ENCODE measurements around the gene ARMC7. TPM values are rescaled to one million over a fixed set of nuclear protein-coding genes. Genes with fewer than 3 reads are reported as not detected.

The ARMC7 gene
- total RNA-seq, 1 donor from 2014 or later = 10.1 TPM

DNA sequence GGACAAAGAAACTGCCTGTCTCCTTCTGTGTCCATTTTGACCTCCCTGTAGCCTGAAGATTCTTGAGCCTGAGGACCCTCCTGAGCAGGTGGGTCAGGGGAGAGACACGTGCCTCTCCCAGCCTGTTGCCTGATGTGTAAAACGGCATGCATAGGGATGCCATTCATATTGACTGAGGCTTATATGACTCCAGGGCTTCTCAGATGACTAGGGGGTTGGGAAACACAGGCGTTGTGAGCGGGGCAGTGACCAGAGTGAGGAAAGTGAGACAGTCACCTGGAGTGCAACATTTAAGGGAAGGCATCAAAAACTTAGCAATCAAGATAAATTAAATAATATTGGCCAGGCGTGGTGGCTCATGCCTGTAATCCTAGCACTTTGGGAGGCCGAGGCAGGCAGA, 27.1 kb upstream of the ARMC7 start:
- intact Hi-C loops (cut with micrococcal nuclease) = no loop called here
- Mint-ChIP-seq H3K27me3 (ENCODE audit: low read depth) (peaks cover 2% of the 10 kb centered on the region), H3K4me3 (ENCODE audit: low read depth) (no peak overlapping the region), H3K9me3 (no peaks in the 10 kb centered on the region), H3K4me1 (ENCODE audit: low read depth) (peaks cover 14% of the 10 kb centered on the region), H3K27ac (no peak overlapping the region), H3K36me3 (ENCODE audit: low read depth) (no peaks in the 10 kb centered on the region)
- DNase-seq (ENCODE audit: low spot score) = no peak

- H3K4me3 Mint-ChIP-seq (ENCODE audit: low read depth) = no peak overlapping the region
- no peaks in the 10 kb centered on the region for H3K9me3 Mint-ChIP-seq
- no peak overlapping the region for H3K27ac Mint-ChIP-seq
Measured at GRCh38 chr17:75084039-75084660, 25.6 kb upstream of the ARMC7 start.

GRCh38 chr17:75086496-75087181, 23.1 kb upstream of the ARMC7 start:
- peak overlapping the region; percentile 61 for H3K4me3 Mint-ChIP-seq (ENCODE audit: low read depth)
- no peak for DNase-seq (ENCODE audit: low spot score)
- H3K36me3 Mint-ChIP-seq (ENCODE audit: low read depth) = no peaks in the 10 kb centered on the region
- H3K9me3 Mint-ChIP-seq = no peaks in the 10 kb centered on the region
- peaks cover 2% of the 10 kb centered on the region for H3K27me3 Mint-ChIP-seq (ENCODE audit: low read depth)
- intact Hi-C loops (cut with micrococcal nuclease) = no loop called here
- H3K27ac Mint-ChIP-seq = peak overlapping the region; percentile 64
- H3K4me1 Mint-ChIP-seq (ENCODE audit: low read depth) = peaks cover 27% of the 10 kb centered on the region

More at GRCh38 chr17:75084039-75084660, 25.6 kb upstream of the ARMC7 start:
- Mint-ChIP-seq H3K4me1 (ENCODE audit: low read depth) (peaks cover 19% of the 10 kb centered on the region), H3K27me3 (ENCODE audit: low read depth) (peaks cover 2% of the 10 kb centered on the region), H3K36me3 (ENCODE audit: low read depth) (no peaks in the 10 kb centered on the region)
- no peak for DNase-seq (ENCODE audit: low spot score)
- intact Hi-C loops (cut with micrococcal nuclease) = no loop called here

- peaks cover 2% of the 10 kb centered on the region for H3K27me3 Mint-ChIP-seq (ENCODE audit: low read depth)
- no peaks in the 10 kb centered on the region for H3K9me3 Mint-ChIP-seq
- peak overlapping the region; percentile 44 for H3K27ac Mint-ChIP-seq
- DNase-seq (ENCODE audit: low spot score) = no peak
- no peaks in the 10 kb centered on the region for H3K36me3 Mint-ChIP-seq (ENCODE audit: low read depth)
- intact Hi-C loops (cut with micrococcal nuclease) = no loop called here
- H3K4me1 Mint-ChIP-seq (ENCODE audit: low read depth) = peaks cover 29% of the 10 kb centered on the region
- H3K4me3 Mint-ChIP-seq (ENCODE audit: low read depth) = peak overlapping the region; percentile 61
Measured at GRCh38 chr17:75087182-75087557, 22.6 kb upstream of the ARMC7 start.

DNA sequence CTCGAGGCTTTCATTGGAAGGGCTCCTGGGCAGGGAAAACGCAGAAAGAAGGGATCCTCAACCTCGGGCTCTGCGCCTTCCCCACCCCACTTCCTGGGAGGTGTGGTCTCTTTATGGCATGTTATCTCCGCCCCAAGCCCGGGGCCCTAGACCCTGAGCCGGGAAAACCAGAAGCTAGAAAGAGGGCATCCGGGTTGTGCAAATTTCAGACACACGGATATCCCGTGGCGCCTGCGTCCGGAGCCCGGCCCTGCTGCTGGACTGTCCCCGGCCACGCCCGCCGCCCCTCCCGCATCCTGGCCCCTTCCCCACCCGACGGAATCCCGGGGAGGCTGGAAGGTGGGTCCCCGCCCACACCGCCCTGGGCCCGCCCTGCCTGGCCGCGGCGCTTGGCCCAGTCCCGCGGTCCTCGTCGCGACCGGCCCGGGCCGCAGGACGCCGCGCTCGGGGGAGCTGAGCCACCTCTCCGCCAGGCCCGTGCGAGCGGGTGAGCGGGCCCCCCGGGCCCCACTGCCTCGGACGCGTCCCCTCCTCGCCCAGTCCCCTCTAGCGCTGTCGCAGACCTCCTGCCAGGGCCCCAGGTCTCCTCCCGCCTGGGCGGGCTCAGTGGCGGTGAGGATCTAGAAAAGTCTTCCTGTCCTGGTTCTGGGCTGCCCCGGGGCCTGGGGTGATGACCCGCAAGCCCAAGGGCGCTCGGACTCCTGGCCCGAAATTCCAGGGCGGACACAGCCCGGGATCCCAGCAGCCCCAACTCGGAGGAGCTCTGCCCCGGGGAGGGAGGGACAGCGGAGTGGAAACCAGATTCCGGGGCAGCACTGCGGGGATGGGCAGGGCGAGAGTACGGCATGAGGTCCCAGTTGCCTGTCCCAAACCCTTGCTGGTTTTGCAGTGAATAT, 22.0 kb upstream of the ARMC7 start, which contains the start of gene SLC16A5:
Gene SLC16A5 (plus strand): TSS at position 397 of the 896 bp plus-strand sequence. CDS start 5,683 bp downstream, outside the sequence.
- Mint-ChIP-seq H3K4me3 (ENCODE audit: low read depth) (peak within 1 kb of the TSS; percentile 82), H3K9me3 (no peaks in the 10 kb centered on the region), H3K36me3 (ENCODE audit: low read depth) (no peaks in the 10 kb centered on the region), H3K27me3 (ENCODE audit: low read depth) (no peaks in the 10 kb centered on the region), H3K27ac (peak within 1 kb of the TSS; percentile 64), H3K4me1 (ENCODE audit: low read depth) (peaks cover 29% of the 10 kb centered on the region)
- DNase-seq (ENCODE audit: low spot score) = peak; percentile 48
- intact Hi-C loops (cut with micrococcal nuclease) = no loop called here

DNA sequence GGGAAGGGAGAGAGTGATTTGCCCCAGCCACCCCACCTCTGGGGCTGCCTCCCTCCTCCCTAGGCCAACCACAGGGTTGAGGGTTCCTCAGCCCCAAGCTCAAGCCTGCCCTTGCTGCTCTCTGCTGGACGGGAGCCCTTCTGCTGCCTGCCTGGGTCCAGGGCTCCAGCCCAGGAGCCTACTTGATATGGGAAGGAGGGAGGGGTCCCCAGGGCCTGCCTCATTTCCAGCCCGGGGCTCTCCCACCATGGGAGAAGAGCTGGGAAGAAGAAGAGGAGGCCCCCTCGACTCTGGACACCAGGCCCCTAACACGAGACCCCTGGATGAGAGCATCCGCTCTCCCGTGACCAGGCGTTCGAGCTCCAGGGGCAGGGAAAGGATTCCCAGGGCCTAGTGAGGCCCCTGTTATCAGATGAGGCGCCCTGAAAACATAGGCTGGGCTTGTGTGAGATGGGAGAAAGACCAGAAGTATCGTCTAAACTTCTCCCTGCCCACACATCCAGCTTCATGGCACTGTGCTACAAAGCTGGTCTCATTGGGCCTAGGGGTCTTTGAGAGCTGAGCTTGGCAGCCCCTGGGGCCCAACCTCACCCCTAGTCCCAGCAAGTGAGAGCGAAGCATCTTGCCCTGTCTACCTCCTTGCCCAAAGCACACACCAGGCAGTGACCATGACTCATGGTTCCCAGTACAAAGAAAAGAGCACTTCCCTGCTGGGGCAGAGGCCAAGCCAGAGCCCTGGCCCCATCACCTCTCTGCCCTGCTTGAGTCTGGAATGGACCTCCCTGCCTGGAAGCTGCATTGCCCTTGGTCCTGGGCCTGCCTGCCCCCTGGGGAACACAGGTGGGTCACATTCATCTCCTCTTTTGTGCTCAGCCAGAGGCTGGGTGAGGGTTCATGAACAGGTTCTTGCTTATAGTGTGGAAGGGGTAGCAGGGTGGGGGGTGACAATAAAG, 21.0 kb upstream of the ARMC7 start:
- Mint-ChIP-seq H3K9me3 (no peaks in the 10 kb centered on the region), H3K36me3 (ENCODE audit: low read depth) (no peaks in the 10 kb centered on the region), H3K4me1 (ENCODE audit: low read depth) (peaks cover 29% of the 10 kb centered on the region), H3K27me3 (ENCODE audit: low read depth) (no peaks in the 10 kb centered on the region), H3K4me3 (ENCODE audit: low read depth) (peak overlapping the region; percentile 82), H3K27ac (peak overlapping the region; percentile 58)
- intact Hi-C loops (cut with micrococcal nuclease) = no loop called here
- DNase-seq (ENCODE audit: low spot score) = no peak

- no peaks in the 10 kb centered on the region for H3K9me3 Mint-ChIP-seq
- intact Hi-C loops (cut with micrococcal nuclease) = no loop called here
Measured at GRCh38 chr17:75090871-75091854, 18.6 kb upstream of the ARMC7 start.

GRCh38 chr17:75091855-75092327, 17.9 kb upstream of the ARMC7 start:
- no peaks in the 10 kb centered on the region for H3K9me3 Mint-ChIP-seq
- no peak overlapping the region for H3K27ac Mint-ChIP-seq
- no peaks in the 10 kb centered on the region for H3K36me3 Mint-ChIP-seq (ENCODE audit: low read depth)
- no peak for DNase-seq (ENCODE audit: low spot score)
- H3K4me3 Mint-ChIP-seq (ENCODE audit: low read depth) = no peak overlapping the region
- no peaks in the 10 kb centered on the region for H3K27me3 Mint-ChIP-seq (ENCODE audit: low read depth)
- intact Hi-C loops (cut with micrococcal nuclease) = no loop called here
- peaks cover 19% of the 10 kb centered on the region for H3K4me1 Mint-ChIP-seq (ENCODE audit: low read depth)

More at GRCh38 chr17:75090871-75091854, 18.6 kb upstream of the ARMC7 start:
- Mint-ChIP-seq H3K4me3 (ENCODE audit: low read depth) (no peak overlapping the region), H3K4me1 (ENCODE audit: low read depth) (peaks cover 24% of the 10 kb centered on the region), H3K36me3 (ENCODE audit: low read depth) (no peaks in the 10 kb centered on the region), H3K27me3 (ENCODE audit: low read depth) (no peaks in the 10 kb centered on the region), H3K27ac (no peak overlapping the region)
- no peak for DNase-seq (ENCODE audit: low spot score)

- Mint-ChIP-seq H3K27me3 (ENCODE audit: low read depth) (no peaks in the 10 kb centered on the region), H3K4me3 (ENCODE audit: low read depth) (no peak overlapping the region), H3K27ac (no peak overlapping the region), H3K4me1 (ENCODE audit: low read depth) (peaks cover 15% of the 10 kb centered on the region), H3K36me3 (ENCODE audit: low read depth) (peaks cover under 1% of the 10 kb centered on the region), H3K9me3 (no peaks in the 10 kb centered on the region)
- intact Hi-C loops (cut with micrococcal nuclease) = no loop called here
- no peak for DNase-seq (ENCODE audit: low spot score)
Measured at GRCh38 chr17:75093548-75094158, 16.1 kb upstream of the ARMC7 start.

DNA sequence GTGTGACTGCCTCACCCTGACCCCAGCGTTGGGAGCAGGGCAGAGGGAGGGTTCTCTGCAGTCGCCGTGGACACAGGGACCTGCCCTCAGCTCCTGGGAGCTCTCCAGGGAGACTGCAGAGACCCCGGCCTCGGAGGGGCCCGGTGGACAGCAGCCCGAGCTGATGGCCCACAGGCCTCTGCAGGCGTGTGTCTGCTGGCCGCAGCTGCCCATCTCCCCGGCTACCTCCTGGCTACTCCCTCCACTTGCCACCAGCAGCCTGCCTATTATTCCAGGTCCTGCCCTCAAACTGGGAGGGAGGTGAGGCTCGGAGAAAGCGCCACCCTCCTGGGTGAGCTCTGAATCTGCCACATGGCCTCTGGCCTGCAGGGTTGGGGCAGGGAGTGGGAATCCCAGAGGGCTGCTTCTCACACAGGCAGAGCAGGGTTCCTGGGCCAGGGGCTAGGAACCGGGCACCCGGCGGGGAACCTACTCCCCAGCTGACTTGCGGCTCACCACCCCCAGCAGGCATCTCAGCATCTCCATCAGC, 14.8 kb upstream of the ARMC7 start:
- Mint-ChIP-seq H3K27ac (no peak overlapping the region), H3K4me1 (ENCODE audit: low read depth) (peaks cover 4% of the 10 kb centered on the region), H3K36me3 (ENCODE audit: low read depth) (peaks cover 4% of the 10 kb centered on the region), H3K9me3 (no peaks in the 10 kb centered on the region), H3K4me3 (ENCODE audit: low read depth) (no peak overlapping the region), H3K27me3 (ENCODE audit: low read depth) (no peaks in the 10 kb centered on the region)
- DNase-seq (ENCODE audit: low spot score) = no peak
- intact Hi-C loops (cut with micrococcal nuclease) = no loop called here

Measured in activated T-helper 2 cell treated with anti-CD3 and anti-CD28 coated beads, Interferon-gamma antibody, Interleukin-2, Interleukin-4, amounts not matched to agents 10 μg/mL and 5 μg/mL and 100 μg/mL, durations not matched to agents 14 hours and 24 hours and 36 hours (primary cell).